Karpas-422 (cell line): ENCODE data around the gene MAGEL2. TPM values are rescaled to one million over a fixed set of nuclear protein-coding genes. Genes with fewer than 3 reads are reported as not detected.
"Not testable (repeated sequence)": the region's sequence is repeated elsewhere in the genome, so short reads cannot be mapped to it uniquely, and the experiment has no call there.

Source experiments
- DNase-seq: peaks from one replicate; pipeline ENCODE4 v3.0.0-alpha.2; 2015
- H2AFZ ChIP-seq: fragments of 200-600 bp; sonication (generic); 2 replicates; pipeline ENCODE4 v1.6.1; 2014; ENCODE audit warnings: antibody characterized with exemption, low read length, mixed read lengths
- H3K27ac ChIP-seq: fragments of 200-600 bp; sonication (generic); 2 replicates; pipeline ENCODE4 v1.5.1; 2014; ENCODE audit warnings: mild to moderate bottlenecking, low read length, moderate library complexity
- H3K27me3 ChIP-seq: fragments of 200-600 bp; sonication (generic); 2 replicates; pipeline ENCODE4 v1.6.1; 2014; ENCODE audit warnings: low read length, mixed read lengths
- H3K36me3 ChIP-seq: fragments of 200-600 bp; sonication (generic); 2 replicates; pipeline ENCODE4 v1.6.1; 2014; ENCODE audit warnings: low read length, mixed read lengths; ENCODE audit not compliant: insufficient read depth
- H3K4me1 ChIP-seq: fragments of 200-600 bp; sonication (generic); 2 replicates; pipeline ENCODE4 v1.6.1; 2014; ENCODE audit warnings: mild to moderate bottlenecking, low read length, mixed read lengths
- H3K4me2 ChIP-seq: fragments of 200-600 bp; sonication (generic); 2 replicates; pipeline ENCODE4 v1.6.1; 2014; ENCODE audit warnings: low read length, low read depth, mild to moderate bottlenecking; ENCODE audit not compliant: poor library complexity, severe bottlenecking
- H3K4me3 ChIP-seq: fragments of 200-600 bp; sonication (generic); 2 replicates; pipeline ENCODE4 v1.5.1; 2014; ENCODE audit warnings: mild to moderate bottlenecking, antibody characterized with exemption, low read length, mixed read lengths
- H3K79me2 ChIP-seq: fragments of 200-600 bp; sonication (generic); 2 replicates; pipeline ENCODE4 v1.6.1; 2014; ENCODE audit warnings: mild to moderate bottlenecking, low read length, mixed read lengths
- H3K9ac ChIP-seq: fragments of 200-600 bp; sonication (generic); 2 replicates; pipeline ENCODE4 v1.6.0; 2014; ENCODE audit warnings: low read length
- H3K9me2 ChIP-seq: fragments of 200-600 bp; sonication (generic), shearing (Covaris generic); replicated peaks from 2 replicates; pipeline ENCODE4 v1.6.0; 2014; ENCODE audit warnings: mild to moderate bottlenecking, low read length, moderate library complexity; ENCODE audit not compliant: insufficient read depth
- H3K9me3 ChIP-seq: fragments of 300-700, 200-600 bp; sonication (generic); 2 replicates; pipeline ENCODE4 v1.6.1; 2014; ENCODE audit warnings: low read length, mixed read lengths
- H4K20me1 ChIP-seq: fragments of 200-600 bp; sonication (generic); 2 replicates; pipeline ENCODE4 v1.6.1; 2014; ENCODE audit warnings: mild to moderate bottlenecking, antibody characterized with exemption, low read length, low read depth; ENCODE audit not compliant: insufficient read depth
- total RNA-seq: library from RNA; depleted of rRNA; stranded (reverse); fragments of >200 nt; shearing (Covaris generic); gene quantifications from 2 replicates; pipeline ENCODE4 v1.2.3, GENCODE V29; 2014; ENCODE audit warnings: low replicate concordance

Gene MAGEL2
- total RNA-seq, 1 experiment from 2014 or later = not detected

DNA sequence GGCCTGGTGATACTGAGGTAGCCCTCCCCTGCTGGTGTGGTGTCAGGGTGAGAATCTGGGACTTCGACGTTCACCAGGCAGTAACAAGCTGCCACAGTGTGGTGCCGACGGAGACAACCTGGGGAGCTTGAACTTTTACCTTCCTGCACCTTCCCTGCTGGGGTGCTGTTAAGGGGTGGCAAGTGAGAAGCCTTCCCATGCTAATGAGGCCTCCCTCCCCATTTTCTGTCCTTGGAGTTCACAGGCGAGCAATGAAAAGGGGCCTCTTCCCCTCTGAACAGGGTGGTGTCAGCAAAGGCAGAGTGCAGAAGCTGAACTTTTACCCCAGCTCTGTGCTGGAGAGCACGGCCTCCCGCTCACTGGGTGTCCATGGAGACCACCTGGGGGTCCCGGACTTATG is 13.5 kb downstream of the MAGEL2 start:
- no peak for DNase-seq
- Histone ChIP-seq H3K79me2 (no peaks in the 10 kb centered on the region), H3K9ac (no peak overlapping the region), H2AFZ (no peak overlapping the region), H3K4me1 (no peaks in the 10 kb centered on the region), H3K9me3 (no peaks in the 10 kb centered on the region), H3K9me2 (no peaks in the 10 kb centered on the region), H3K4me2 (no peak overlapping the region), H4K20me1 (no peaks in the 10 kb centered on the region), H3K4me3 (no peak overlapping the region), H3K36me3 (no peaks in the 10 kb centered on the region), H3K27me3 (no peaks in the 10 kb centered on the region), H3K27ac (no peak overlapping the region)

DNA sequence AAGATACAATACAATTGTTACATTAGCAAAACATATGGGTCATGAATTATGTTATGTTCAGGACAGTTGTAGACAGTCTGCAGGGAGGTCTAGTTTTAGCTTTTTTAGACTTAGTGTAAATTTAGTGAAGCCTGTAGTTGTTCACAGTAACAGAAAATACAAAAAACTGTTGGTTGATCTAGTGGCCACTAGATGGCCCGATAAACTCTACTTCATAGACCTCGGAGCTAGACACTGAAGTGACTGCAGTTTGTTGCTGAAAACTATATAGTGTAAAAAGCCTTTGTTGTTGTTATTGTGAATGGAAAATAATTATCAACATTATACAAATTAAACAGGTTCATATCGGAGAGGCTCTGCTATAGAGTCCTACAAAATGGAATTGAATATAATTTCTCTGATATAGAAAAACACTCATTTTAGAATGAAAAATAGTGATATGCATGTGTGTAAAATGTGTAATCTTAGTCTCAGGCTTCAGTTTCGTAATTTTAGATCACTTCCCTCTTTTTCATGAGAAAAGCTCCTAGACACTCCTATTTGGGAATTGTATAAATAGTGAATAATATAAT is 18.3 kb downstream of the MAGEL2 start:
- peak; percentile 62 for DNase-seq
- Histone ChIP-seq H3K27ac (no peak overlapping the region), H3K9me3 (no peaks in the 10 kb centered on the region), H2AFZ (no peak overlapping the region), H3K27me3 (no peaks in the 10 kb centered on the region), H3K4me2 (no peak overlapping the region), H3K36me3 (no peaks in the 10 kb centered on the region), H3K4me1 (no peaks in the 10 kb centered on the region), H3K9ac (no peak overlapping the region), H4K20me1 (no peaks in the 10 kb centered on the region), H3K79me2 (no peaks in the 10 kb centered on the region), H3K4me3 (no peak overlapping the region), H3K9me2 (no peaks in the 10 kb centered on the region)

DNA sequence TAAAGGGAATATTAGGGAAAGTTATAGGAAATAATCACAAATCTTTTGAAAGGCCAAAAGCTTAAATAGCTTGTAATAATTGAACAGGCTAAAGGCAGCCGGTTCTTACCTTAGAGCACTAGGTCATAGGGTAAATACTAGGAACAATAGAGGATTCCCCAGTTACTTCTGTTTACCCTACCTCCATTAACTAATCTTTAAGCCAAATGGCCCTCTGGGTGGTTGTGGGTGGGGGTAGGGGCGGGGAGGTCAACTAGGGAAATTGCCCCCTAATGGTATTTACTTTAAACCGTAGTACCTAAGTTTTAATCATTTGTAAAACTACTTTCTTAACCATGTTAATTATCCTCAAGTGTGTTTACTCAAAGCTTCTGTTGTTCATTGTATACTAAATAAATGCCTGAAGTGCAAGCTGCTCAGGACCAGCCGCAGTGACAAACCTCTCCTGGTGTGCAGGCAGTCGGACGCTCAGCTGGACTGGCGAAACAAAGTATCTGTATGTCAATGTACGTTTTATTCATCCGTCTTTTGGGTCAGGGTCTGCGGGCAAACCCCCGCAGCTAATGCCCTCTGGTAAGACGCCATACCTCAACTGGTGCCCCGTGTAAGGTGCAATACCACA is 18.9 kb downstream of the MAGEL2 start:
- Histone ChIP-seq H4K20me1 (no peaks in the 10 kb centered on the region), H2AFZ (no peak overlapping the region), H3K9me2 (no peaks in the 10 kb centered on the region), H3K4me3 (no peak overlapping the region), H3K9ac (no peak overlapping the region), H3K27ac (no peak overlapping the region), H3K27me3 (no peaks in the 10 kb centered on the region), H3K4me2 (no peak overlapping the region), H3K79me2 (no peaks in the 10 kb centered on the region), H3K9me3 (no peaks in the 10 kb centered on the region), H3K4me1 (no peaks in the 10 kb centered on the region), H3K36me3 (no peaks in the 10 kb centered on the region)
- DNase-seq = no peak

DNA sequence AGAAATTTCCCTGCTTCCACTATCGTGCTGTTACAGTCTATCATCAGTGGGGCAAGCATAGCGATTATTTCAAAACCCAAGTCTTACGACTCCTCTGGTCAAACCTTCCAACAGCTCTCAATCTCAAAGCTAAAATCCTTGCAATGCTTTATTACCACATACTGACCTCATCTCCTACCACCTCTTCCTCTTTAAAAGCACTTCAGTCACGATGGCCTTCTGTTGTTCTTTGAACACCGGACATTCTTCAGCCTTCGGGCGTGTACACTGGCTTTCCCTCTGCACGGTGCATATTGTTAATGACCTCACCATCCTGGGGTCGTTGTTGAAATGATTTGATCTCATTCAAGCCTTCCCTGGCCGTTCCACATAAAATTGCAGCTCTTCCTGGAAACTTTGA is 31.1 kb downstream of the MAGEL2 start:
- Histone ChIP-seq H3K27me3 (no peaks in the 10 kb centered on the region), H2AFZ (no peak overlapping the region), H3K9me3 (peaks cover 19% of the 10 kb centered on the region), H3K79me2 (no peaks in the 10 kb centered on the region), H4K20me1 (no peaks in the 10 kb centered on the region), H3K36me3 (no peaks in the 10 kb centered on the region), H3K4me1 (no peaks in the 10 kb centered on the region), H3K9ac (no peak overlapping the region), H3K9me2 (no peaks in the 10 kb centered on the region), H3K4me2 (no peak overlapping the region), H3K4me3 (no peak overlapping the region), H3K27ac (no peak overlapping the region)
- DNase-seq = no peak

DNA sequence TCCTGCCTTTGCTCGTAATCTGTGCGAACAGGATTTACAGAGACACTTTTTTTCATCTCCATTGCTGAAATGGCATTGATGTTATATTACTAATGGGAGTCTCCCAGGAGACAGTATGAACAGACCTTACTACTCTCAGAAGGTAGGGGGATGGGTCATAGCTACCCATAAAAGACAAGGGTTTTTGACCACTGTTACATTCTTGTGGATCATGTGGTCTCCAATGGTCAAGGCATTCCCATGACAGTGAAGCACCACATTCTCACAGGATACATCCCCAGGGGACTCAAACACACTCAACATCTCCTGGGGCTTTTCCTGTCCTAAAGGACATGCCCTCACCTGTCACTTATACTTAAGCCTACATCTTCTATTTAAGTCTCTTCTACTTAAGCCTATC is 41.4 kb downstream of the MAGEL2 start:
- Histone ChIP-seq H3K36me3 (no peaks in the 10 kb centered on the region), H4K20me1 (no peaks in the 10 kb centered on the region), H3K4me1 (no peaks in the 10 kb centered on the region), H3K4me2 (no peak overlapping the region), H3K9me2 (no peaks in the 10 kb centered on the region), H3K27me3 (no peaks in the 10 kb centered on the region), H3K9ac (no peak overlapping the region), H3K9me3 (peaks cover 5% of the 10 kb centered on the region; the same call in 1 of the 2 replicates), H3K79me2 (no peaks in the 10 kb centered on the region), H3K27ac (no peak overlapping the region), H3K4me3 (no peak overlapping the region), H2AFZ (no peak overlapping the region)
- no peak for DNase-seq

DNA sequence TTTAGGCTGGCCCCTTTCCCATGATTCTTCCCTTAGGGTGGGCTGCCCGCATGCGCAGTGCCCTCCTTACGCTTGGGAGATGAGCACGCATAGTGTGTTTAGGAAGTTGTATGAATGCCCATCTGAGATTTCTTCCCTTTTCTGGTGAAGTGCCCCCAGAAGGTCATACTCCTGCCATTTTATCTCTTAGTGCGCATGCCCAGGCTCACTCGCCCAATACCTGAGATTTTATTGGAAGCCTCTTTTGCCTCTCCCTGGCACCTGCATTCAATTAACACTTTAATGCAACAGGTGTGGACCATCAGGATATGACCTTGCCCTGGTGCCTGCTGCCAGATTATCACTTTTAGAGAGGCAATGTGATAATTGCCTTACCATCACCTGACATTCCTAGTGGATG is 45.5 kb downstream of the MAGEL2 start:
- H3K9me3 ChIP-seq = peaks cover 5% of the 10 kb centered on the region; the same call in 1 of the 2 replicates
- no peak for DNase-seq
- no peak overlapping the region for H3K4me2 ChIP-seq
- no peaks in the 10 kb centered on the region for H3K4me1 ChIP-seq
- H3K79me2 ChIP-seq = no peaks in the 10 kb centered on the region
- H3K4me3 ChIP-seq = no peak overlapping the region
- no peaks in the 10 kb centered on the region for H4K20me1 ChIP-seq
- no peaks in the 10 kb centered on the region for H3K27me3 ChIP-seq
- H3K27ac ChIP-seq = no peak overlapping the region
- H3K36me3 ChIP-seq = no peaks in the 10 kb centered on the region
- H3K9me2 ChIP-seq = no peaks in the 10 kb centered on the region
- H2AFZ ChIP-seq = no peak overlapping the region
- no peak overlapping the region for H3K9ac ChIP-seq

DNA sequence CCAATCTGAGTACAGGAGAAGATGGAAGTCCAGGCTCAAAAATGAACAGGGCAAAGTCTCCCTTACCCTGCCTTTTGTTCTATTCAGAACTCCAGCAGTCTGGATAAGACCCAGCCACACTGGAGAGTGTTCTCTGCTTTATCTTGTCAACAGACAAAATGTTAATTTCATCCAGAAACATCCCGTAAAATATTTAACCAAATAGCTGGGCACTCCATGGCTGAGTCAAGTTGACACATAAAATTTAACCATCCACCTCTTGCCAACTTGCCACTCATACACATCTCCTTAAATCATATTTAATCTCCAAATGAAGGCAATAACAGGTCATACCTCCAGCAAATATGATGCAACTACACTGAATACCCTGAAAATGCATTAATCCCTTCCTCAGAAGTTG is 48.6 kb downstream of the MAGEL2 start:
- Histone ChIP-seq H3K36me3 (no peaks in the 10 kb centered on the region), H3K9me2 (no peaks in the 10 kb centered on the region), H3K9ac (no peak overlapping the region), H4K20me1 (no peaks in the 10 kb centered on the region), H3K79me2 (no peaks in the 10 kb centered on the region), H2AFZ (no peak overlapping the region), H3K4me1 (no peaks in the 10 kb centered on the region), H3K4me3 (no peak overlapping the region), H3K9me3 (peaks cover 5% of the 10 kb centered on the region; the same call in 1 of the 2 replicates), H3K27ac (no peak overlapping the region), H3K4me2 (no peak overlapping the region), H3K27me3 (no peaks in the 10 kb centered on the region)
- DNase-seq = no peak

DNA sequence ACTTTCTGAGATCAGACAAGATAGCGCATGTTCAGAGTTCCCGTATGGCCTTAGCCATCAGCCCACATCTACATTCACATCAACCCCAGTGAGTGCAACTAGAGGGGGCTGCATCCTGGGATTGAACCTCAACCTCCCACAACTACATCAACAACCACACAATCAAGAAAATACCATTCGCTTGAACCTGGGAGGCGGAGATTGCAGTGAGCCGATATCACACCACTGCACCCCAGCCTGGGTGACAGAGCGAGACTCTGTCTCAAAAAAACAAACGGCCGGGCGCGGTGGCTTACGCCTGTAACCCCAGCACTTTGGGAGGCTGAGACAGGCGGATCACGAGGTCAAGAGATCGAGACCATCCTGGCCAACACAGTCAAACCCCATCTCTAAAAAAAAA is 50.4 kb downstream of the MAGEL2 start:
- H3K27me3 ChIP-seq, H4K20me1 ChIP-seq, H3K27ac ChIP-seq, H2AFZ ChIP-seq, H3K4me2 ChIP-seq, H3K9me3 ChIP-seq, H3K9me2 ChIP-seq, H3K4me3 ChIP-seq, H3K79me2 ChIP-seq, H3K9ac ChIP-seq, H3K4me1 ChIP-seq, H3K36me3 ChIP-seq, DNase-seq: not testable (repeated sequence)
